ENCODE measurements around the gene CDK7. TPM values are rescaled to one million over a fixed set of nuclear protein-coding genes. Genes with fewer than 3 reads are reported as not detected.

Gene CDK7
- total and polyA plus RNA-seq, 11 donors = 9.6 to 23.1 (median 14.5) TPM

DNA sequence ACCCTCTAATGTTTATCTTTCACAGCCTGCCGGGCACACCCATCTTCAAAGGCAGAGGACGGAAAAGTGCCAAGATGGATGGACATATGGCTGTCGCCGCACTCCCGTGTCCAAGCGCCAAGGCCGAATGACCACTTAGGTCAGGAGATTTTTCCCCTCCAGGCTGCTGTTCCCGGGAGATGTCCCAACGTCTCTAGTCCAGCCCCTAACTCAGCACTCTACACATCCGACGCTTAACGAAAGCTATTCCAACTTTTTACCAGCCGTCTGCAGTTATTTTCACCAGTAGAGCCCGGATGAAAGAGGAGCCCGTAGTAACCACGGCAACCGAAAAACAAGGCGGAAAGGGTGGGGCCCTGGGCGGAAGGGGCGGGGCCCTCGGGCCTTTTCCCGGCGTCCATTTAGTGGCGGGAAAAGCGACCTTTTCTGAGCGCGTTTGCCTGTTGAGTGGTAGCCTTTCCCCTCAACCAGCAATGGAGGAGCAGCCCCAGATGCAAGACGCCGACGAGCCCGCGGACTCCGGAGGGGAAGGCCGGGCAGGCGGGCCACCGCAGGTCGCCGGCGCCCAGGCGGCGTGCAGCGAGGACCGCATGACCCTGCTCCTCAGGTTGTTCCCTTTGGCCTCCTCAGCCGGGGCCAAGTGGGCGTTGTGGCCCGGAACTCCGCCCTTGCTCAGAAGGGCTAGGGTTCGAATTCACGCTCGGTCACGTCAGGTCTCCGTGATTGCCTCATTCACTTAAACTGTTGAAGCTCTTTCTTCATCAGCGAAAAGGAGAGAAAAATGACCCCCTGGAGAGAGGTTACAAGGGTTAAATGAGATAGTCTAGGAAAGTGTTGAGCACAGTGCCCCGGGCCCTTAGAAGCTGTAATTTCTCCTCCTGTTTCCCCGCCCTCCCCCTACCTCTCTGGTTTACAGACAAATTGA, 45.3 kb upstream of the CDK7 start, which contains the start of gene CENPH:
Gene CENPH (plus strand): TSS at position 422 of the 925 bp plus-strand sequence. CDS start 52 bp downstream, at position 474.
- peak; percentile 97 to 100 (median 99) for ATAC-seq
- H3K36me3 ChIP-seq = no peaks in the 10 kb centered on the region
- intact Hi-C loops (cut with DNase I) = loop anchor here in 3 of 10 donors (1.0 to 10.0 kb wide), 5 partner anchors 23 to 145 kb away; partner anchors contain the start of genes CCDC125 (in 1 of the 3), CCNB1 (in 1 of the 3) and CDK7 (in 1 of the 3)
- H3K4me1 ChIP-seq = peaks cover 0 to 17% (median 10%) of the 10 kb centered on the region in 12 donors
- 0 to 2% (median 1%) methylated on average over 32 to 55 of the region's 55 CpGs for WGBS, 4 donors
- H3K4me3 ChIP-seq = peak within 1 kb of the TSS; percentile 58 to 95 (median 80)
- TF ChIP-seq POLR2A (IDR thresholded peaks at IDR 0.05) = peak in 1 of 2 donors; percentile 17
- TF ChIP-seq, protein P1, sequence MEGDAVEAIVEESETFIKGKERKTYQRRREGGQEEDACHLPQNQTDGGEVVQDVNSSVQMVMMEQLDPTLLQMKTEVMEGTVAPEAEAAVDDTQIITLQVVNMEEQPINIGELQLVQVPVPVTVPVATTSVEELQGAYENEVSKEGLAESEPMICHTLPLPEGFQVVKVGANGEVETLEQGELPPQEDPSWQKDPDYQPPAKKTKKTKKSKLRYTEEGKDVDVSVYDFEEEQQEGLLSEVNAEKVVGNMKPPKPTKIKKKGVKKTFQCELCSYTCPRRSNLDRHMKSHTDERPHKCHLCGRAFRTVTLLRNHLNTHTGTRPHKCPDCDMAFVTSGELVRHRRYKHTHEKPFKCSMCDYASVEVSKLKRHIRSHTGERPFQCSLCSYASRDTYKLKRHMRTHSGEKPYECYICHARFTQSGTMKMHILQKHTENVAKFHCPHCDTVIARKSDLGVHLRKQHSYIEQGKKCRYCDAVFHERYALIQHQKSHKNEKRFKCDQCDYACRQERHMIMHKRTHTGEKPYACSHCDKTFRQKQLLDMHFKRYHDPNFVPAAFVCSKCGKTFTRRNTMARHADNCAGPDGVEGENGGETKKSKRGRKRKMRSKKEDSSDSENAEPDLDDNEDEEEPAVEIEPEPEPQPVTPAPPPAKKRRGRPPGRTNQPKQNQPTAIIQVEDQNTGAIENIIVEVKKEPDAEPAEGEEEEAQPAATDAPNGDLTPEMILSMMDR (IDR thresholded peaks at IDR 0.05) = no peak
- H3K27ac ChIP-seq = peak within 1 kb of the TSS in 11 of 12 donors; percentile 49 to 80 (median 68)
- DNase-seq = peak; percentile 87 to 91 (median 89)
- H3K9me3 ChIP-seq = no peaks in the 10 kb centered on the region
- no peaks in the 10 kb centered on the region for H3K27me3 ChIP-seq

DNA sequence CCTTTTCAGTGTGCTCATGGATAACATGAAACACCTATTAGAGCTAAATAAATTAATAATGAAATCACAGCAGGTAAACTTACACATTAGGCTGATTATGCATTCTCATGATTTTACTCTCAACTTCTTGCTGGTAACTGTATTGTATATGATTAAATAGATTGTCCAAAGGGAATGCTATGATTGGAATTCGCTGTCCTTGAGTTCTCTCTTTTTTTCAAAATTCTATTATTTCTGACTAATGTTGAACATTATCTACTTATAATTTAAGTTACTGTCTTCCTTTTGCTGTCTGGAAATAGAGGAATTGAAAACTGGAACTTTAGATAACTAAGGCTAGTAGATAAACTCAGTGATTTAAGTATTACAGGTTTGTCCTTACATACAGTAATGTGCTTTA, 32.2 kb upstream of the CDK7 start:
- Histone ChIP-seq H3K4me1 (no peaks in the 10 kb centered on the region), H3K27me3 (no peaks in the 10 kb centered on the region), H3K27ac (no peak overlapping the region), H3K4me3 (no peak overlapping the region), H3K9me3 (no peaks in the 10 kb centered on the region), H3K36me3 (no peaks in the 10 kb centered on the region)
- no peak for ATAC-seq
- 93 to 100% (median 96%) methylated on average over 1 of the region's 1 CpG for WGBS, 4 donors
- no peak for DNase-seq
- intact Hi-C loops (cut with DNase I) = no loop called here
- TF ChIP-seq, protein P1 (IDR thresholded peaks at IDR 0.05) = no peak
- TF ChIP-seq POLR2A (IDR thresholded peaks at IDR 0.05) = no peak

DNA sequence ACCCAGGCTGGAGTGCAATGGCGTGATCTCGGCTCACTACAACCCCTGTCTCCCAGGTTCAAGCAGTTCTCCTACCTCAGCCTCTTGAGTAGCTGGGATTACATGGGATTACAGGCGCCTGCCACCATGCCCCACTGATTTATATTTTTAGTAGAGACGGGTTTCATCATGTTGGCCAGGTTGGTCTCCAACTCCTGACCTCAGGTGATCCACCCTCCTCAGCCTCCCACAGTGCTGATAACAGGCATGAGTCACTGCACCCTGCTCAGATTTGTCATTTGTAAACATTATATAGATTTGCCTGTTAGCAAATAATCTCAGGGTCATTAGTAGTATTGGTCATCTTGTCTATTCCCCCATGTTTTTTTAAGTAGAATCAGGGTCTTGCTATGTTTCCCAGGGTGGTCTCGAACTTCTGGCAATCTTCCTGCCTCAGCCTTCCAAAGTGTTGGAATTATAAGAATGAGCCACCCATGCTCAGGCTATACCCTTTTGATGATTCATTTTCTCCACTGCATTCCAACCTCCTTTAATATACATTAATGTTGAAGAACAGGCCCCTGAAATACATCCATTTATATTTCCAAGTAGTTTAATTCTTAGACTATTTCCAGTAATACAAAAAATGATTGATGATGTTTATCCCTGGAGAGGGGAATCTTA, 28.0 kb upstream of the CDK7 start:
- Histone ChIP-seq H3K4me1 (peaks cover 0 to 7% (median 0%) of the 10 kb centered on the region in 12 donors), H3K36me3 (no peaks in the 10 kb centered on the region), H3K4me3 (no peak overlapping the region), H3K27me3 (no peaks in the 10 kb centered on the region), H3K9me3 (no peaks in the 10 kb centered on the region), H3K27ac (no peak overlapping the region)
- TF ChIP-seq, protein P1 (IDR thresholded peaks at IDR 0.05) = no peak
- TF ChIP-seq POLR2A (IDR thresholded peaks at IDR 0.05) = no peak
- 96 to 97% (median 97%) methylated on average over 5 of the region's 5 CpGs for WGBS, 4 donors
- intact Hi-C loops (cut with DNase I) = no loop called here
- ATAC-seq = no peak
- no peak for DNase-seq

DNA sequence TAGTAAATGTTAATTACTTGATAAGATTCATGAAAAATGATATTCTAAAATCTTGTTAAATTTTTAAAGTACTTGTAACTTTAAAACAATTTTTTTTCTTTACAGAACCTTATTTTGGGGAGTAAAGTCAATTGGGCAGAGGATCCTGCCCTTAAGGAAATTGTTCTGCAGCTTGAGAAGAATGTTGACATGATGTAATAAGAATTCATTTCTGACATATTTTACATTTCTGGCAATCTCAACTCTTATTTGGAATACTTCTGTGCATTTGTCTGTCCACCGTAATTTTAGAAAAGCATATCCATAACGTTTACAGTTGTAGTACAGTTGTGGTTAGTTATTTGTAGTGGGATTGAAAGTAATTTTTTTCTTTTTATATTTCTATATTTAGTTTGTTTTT, 25.1 kb upstream of the CDK7 start:
- no peaks in the 10 kb centered on the region for H3K9me3 ChIP-seq
- 73 to 85% (median 82%) methylated on average over 2 of the region's 2 CpGs for WGBS, 4 donors
- no peak overlapping the region for H3K27ac ChIP-seq
- ATAC-seq = no peak
- H3K27me3 ChIP-seq = no peaks in the 10 kb centered on the region
- TF ChIP-seq POLR2A (IDR thresholded peaks at IDR 0.05) = no peak
- TF ChIP-seq, protein P1 (IDR thresholded peaks at IDR 0.05) = no peak
- intact Hi-C loops (cut with DNase I) = loop anchor here in 3 of 10 donors (5.0 to 10.0 kb wide), 3 partner anchors 38 to 115 kb away; partner anchors contain the start of genes CCNB1 (in 2 of the 3) and SLC30A5 (in 1 of the 3)
- peaks cover 0 to 7% (median 0%) of the 10 kb centered on the region in 12 donors for H3K4me1 ChIP-seq
- no peak for DNase-seq
- H3K36me3 ChIP-seq = no peaks in the 10 kb centered on the region
- H3K4me3 ChIP-seq = no peak overlapping the region
